HG03571 (cell line): Measurements from ENCODE around the gene TNRC6B.
"Not testable (repeated sequence)": the region's sequence is repeated elsewhere in the genome, so short reads cannot be mapped to it uniquely, and the experiment has no call there.

Source experiments
- ATAC-seq: cut with Tn5 transposase; IDR thresholded peaks from one replicate; pipeline ENCODE4 v1.9.1; 2021; ENCODE audit not compliant: unreplicated experiment

The TNRC6B gene

DNA sequence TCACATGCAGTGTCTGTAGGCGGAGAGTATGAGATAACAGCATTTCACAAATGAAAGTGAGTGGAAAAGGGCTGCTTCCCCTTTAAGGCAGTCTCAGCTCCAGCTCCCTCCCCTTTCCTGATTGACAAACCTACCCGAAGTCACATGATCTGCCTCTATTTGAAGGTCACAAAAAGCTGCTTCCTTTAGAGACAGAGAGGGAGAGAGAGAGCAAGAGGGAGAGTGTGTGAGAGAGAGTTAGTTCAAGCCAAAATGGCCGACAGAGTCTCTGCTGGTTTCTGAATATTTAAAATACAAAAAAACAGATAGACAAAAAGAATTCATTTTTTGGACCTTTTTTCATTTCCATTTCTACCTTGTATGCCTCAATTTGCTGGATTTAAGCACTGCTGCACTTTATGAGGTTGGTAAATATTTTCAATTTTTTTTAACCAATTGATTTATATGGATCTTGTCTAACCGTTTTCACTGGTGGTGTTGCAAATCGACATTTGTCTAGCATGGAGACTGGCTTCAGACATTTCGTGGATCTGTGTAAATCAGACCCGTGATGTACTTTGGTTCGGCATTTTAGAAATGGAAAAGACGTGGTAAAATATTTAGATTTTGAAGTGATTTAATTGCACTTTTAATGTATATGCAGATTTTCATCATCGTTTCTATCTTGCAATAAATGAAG, at the start of gene TNRC6B:
Gene TNRC6B (plus strand): TSS at position 188 of the 679 bp plus-strand sequence. CDS start 211 bp downstream, at position 399.
- ATAC-seq, result peak; percentile 76

DNA sequence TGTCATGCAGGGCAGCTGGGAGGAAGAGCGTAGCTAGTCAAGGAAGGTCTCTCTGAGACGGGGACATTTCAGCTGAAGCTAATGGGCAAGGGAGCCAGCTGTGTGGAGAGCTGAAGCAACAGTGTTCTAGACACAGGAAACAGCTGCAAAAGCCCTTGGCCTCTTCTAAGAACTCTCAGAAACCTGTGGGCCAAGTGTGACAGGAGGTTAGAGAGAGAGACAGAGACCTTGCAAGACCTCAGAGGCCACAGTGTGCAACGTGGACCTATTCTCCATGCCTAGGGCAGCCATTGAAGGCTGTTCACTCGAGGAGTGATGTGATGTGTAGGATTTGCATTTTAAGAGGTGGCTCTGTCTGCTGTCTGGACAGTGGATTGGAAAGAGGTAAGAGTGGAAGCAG, 48.7 kb upstream of the TNRC6B start:
- no peak for ATAC-seq

- ATAC-seq, result no peak
These were observed 40.6 kb upstream of the TNRC6B start for GRCh38 chr22:40137132-40137531.

- ATAC-seq, result no peak
These were observed 38.9 kb upstream of the TNRC6B start for GRCh38 chr22:40138866-40139265.

DNA sequence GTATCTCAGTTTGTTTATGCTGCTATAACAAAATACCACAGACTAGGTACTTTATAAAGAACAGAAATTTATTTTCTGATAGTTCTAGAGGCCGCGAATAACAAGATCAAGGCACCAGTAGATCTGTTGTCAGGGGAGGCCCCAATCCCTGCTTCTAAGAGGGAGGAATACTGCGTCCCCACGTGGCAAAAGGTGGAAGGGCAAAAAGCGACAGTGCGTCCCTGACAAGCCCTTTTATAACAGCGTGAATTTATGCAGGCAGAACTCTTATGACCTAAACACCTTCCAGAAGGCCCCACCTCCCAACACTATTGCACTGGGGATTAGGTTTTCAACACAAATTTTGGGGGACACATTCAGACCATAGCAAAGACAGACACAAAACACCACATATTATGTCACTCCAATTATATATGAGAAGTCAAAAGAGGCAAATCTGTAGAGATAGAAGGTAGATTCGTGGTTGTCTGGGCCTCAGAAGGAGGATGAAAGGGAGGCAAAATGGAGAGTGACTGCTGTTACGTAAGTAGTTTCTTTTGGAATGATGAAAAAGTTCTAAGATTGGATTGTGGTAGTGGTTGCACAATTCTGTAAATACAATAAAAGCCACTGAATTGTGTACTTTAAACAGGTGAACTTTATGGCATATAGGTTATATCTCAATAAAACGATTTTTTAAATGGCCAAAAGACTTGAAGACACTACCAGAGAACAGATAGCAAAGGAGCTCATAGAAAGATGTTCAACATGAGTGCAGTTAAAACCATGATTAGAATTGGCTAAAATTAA, 30.1 kb upstream of the TNRC6B start:
- no peak for ATAC-seq

GRCh38 chr22:40153192-40153591, 24.5 kb upstream of the TNRC6B start:
- ATAC-seq, result no peak

GRCh38 chr22:40153705-40154104, 24.0 kb upstream of the TNRC6B start:
- ATAC-seq, result no peak

- ATAC-seq, result no peak
These were observed 21.7 kb upstream of the TNRC6B start for GRCh38 chr22:40156001-40156516.

GRCh38 chr22:40156682-40157081, 21.0 kb upstream of the TNRC6B start:
- ATAC-seq, result not testable (repeated sequence)

- no peak for ATAC-seq
These were observed 20.3 kb upstream of the TNRC6B start for GRCh38 chr22:40157330-40157945.

DNA sequence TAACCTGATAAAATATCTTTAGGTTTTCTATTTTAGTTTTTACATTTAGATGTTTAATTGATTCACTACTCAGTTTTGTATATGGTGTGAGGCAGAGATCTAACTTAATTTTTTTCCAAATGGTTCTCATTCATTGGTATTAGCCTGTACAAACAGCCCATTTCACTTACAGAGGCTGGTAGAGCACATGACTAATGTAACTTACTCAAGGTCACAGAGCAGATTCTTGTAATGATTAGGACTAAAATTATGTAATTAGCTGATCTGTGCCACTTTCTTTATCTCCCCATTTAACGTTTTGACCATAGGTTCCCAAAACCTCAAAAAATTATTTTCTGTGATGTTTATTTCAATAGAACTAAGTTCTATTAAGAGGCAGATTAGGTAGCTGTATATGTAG, 16.5 kb upstream of the TNRC6B start:
- no peak for ATAC-seq

DNA sequence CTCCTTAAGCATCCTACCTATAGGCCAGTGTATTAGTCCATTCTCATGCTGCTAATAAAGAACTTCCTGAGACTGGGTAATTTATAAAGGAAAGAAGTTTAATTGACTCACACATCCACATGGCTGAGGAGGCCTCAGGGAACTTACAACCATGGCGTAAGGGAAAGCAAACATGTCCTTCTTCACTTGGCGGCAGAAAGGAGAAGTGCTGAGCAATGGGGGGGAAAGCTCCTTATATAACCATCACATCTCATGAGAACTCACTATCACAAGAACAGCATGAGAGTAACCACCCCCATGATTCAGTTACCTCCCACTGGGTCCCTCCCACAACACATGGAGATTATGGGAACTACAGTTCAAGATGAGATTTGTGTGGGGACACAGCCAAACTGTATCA, 12.2 kb upstream of the TNRC6B start:
- ATAC-seq, result not testable (repeated sequence)

GRCh38 chr22:40175611-40176244, 2.0 kb upstream of the TNRC6B start:
- ATAC-seq, result no peak

- ATAC-seq, result no peak
These were observed 596 bp upstream of the TNRC6B start for GRCh38 chr22:40176921-40177737.

DNA sequence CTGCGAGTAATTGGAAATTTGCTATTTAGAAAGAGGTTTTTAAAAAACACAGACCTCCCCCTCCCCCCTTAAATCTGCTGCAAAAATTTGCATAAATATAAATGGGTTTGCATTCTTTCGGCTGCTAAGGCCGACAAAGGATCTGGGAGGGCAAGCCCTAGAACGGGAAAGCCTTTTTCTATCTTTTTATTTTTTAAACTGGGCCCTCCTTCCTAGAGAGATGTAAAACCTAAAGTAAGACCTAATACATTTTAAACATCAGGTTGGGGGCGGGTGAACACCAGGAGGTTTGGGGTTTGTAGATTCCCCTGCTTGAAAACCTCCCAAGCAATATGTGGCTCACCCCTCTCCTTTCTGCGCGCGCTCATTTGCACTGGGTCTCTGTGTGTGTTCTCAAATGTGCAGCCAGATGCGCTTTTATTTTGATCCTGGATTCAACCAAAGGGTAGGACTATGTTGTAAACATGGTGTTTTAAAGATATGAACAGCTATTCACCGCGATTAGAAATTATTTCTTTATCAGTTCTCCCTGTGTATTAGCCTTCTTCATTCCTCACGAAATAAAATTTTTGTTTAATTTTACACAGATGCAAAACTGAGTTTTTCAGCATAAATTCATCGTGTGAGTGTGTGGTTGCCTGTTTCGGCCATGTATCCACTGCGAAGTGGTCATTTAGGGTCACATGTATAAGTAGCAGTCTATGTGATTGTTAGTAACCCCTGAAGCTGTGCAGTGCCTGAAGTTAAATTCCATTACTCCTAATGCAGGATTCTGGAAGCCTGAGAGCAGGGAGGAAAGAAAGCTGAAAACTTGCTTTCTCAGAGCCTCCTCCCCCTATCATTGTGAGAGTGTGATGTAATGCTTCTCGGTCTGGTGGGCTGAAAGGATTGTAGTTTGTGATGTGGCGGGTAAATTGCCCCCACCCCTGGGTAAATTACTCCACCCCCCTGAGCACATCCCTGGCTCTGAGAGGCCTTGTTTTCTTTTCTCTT, 988 bp downstream of the TNRC6B start:
- no peak for ATAC-seq

DNA sequence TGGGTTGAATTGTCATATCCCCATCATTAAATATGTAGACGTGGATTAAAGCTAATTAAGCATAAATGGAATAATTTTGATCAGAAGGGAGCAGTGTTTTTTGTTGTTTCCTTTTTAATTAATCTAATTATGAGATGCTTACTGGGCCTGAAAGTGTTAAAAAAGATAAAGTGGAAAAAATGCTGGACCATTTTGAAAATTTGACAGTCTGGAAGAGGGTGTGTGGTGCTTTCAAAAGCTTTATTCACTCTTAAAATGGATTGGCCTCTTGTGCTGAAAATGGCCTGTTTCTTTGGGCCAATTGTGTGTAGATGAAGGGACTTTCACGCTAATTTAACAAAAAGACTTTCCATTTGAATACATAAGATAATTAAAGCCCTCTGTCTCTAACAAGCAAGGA, 1.8 kb downstream of the TNRC6B start:
- no peak for ATAC-seq

GRCh38 chr22:40180403-40180802, 2.7 kb downstream of the TNRC6B start:
- no peak for ATAC-seq

DNA sequence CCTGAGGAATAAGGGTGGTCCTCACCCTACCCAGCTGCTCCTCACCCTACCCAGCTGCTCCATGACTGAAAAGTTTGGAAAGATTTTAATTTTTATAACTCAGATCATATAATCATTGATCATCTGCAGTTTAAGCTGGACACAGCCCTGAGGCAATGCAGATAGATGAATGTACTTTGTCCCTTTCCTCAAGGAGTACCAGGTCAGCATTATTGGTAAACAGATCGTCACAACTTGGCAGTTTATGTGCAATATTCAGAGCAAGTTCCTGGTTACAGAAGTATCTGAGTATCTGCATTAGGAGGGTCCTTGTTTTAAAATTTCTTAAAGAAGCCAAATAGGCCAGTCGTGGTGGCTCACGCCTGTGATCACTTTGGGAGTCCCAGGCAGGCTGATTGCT, 3.6 kb downstream of the TNRC6B start:
- no peak for ATAC-seq

DNA sequence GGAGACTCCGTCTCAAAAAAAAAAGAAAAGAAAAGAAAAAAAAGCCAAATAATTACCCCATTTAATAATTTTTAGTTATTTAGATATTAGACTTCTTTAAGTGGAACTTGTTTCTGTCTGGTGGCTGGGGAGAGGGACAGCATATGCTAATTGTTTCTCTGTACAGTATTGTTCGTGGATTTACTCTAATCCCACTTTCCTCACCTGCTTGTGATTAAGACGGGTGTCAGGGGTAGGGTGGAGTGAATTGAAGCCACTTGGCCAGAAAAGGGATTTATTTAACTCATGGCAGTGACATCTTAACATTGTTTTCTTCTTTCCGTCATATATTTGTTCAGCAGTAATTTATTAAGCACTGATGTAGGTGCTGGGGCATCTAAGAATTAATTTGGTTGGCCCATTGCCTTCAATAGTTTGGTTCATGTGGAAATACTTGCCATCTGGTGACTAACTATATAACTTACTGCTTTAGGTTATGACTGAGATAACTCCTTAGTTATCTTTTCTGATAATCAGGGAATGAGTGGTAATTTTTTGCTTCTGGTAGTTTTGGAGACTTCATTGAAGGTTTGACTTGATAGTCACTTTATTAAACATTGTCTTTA, 4.6 kb downstream of the TNRC6B start:
- ATAC-seq, result no peak
